Ishikawa (cell line): Measurements from ENCODE around the gene PHF3.

Experiments used
- CEBPB ChIP-seq: IDR thresholded peaks from 2 replicates; pipeline ENCODE4 v1.6.1; 2012
- CREB1 ChIP-seq: IDR thresholded peaks from 2 replicates; pipeline ENCODE4 v1.6.1; 2012; ENCODE audit warnings: low read depth
- EGR1 ChIP-seq: IDR thresholded peaks from 2 replicates; pipeline ENCODE4 v1.6.1; 2012
- EP300 ChIP-seq: IDR thresholded peaks from 2 replicates; pipeline ENCODE4 v1.6.1; 2012; ENCODE audit warnings: borderline replicate concordance
- FOXM1 ChIP-seq: IDR thresholded peaks from 2 replicates; pipeline ENCODE4 v1.6.1; 2012; ENCODE audit warnings: low read depth, borderline replicate concordance
- MAX ChIP-seq: IDR thresholded peaks from 2 replicates; pipeline ENCODE4 v1.6.1; 2012
- NFIC ChIP-seq: IDR thresholded peaks from 2 replicates; pipeline ENCODE4 v1.6.1; 2012
- RAD21 ChIP-seq: IDR thresholded peaks from 2 replicates; pipeline ENCODE4 v1.6.1; 2012; ENCODE audit warnings: low read depth
- REST ChIP-seq: IDR thresholded peaks from 2 replicates; pipeline ENCODE4 v1.6.1; 2012; ENCODE audit warnings: low read depth, mild to moderate bottlenecking
- TAF1 ChIP-seq: IDR thresholded peaks from 2 replicates; pipeline ENCODE4 v1.6.1; 2012; ENCODE audit warnings: low read depth, mild to moderate bottlenecking
- TCF12 ChIP-seq: IDR thresholded peaks from 2 replicates; pipeline ENCODE4 v1.6.1; 2012; ENCODE audit warnings: low read depth
- TEAD4 ChIP-seq: IDR thresholded peaks from 2 replicates; pipeline ENCODE4 v1.6.1; 2012
- USF1 ChIP-seq: IDR thresholded peaks from 2 replicates; pipeline ENCODE4 v1.6.1; 2012
- YY1 ChIP-seq: IDR thresholded peaks from 2 replicates; pipeline ENCODE4 v1.6.1; 2012; ENCODE audit warnings: low read depth
- ZBTB7A ChIP-seq: IDR thresholded peaks from 2 replicates; pipeline ENCODE4 v1.6.1; 2012; ENCODE audit warnings: low read depth

Gene PHF3

GRCh38 chr6:63635588-63636517 lies at the start of gene PHF3:
PHF3 (plus strand) TSS chr6:63635802; CDS start chr6:63646552, 10,750 bp downstream.
- TF ChIP-seq ZBTB7A = peak; percentile 64; the same call in 1 of the 2 replicates
- TF ChIP-seq MAX = peak; percentile 80
- TF ChIP-seq NFIC = no peak; the same call in 1 of the 2 replicates
- no peak for TF ChIP-seq EGR1
- TF ChIP-seq TCF12 = peak; percentile 50; the same call in 1 of the 2 replicates
- TF ChIP-seq RAD21 = no peak
- peak; percentile 98 for TF ChIP-seq CEBPB
- peak; percentile 82 for TF ChIP-seq YY1
- TF ChIP-seq CREB1 = no peak
- TF ChIP-seq USF1 = peak; percentile 96
- peak; percentile 45 for TF ChIP-seq EP300
- no peak for TF ChIP-seq FOXM1
- no peak; the same call in 1 of the 2 replicates for TF ChIP-seq TEAD4
- no peak for TF ChIP-seq REST
- TF ChIP-seq TAF1 = peak; percentile 59

- no peak for TF ChIP-seq REST
- TF ChIP-seq TEAD4 = no peak
- TF ChIP-seq TAF1 = no peak
- no peak for TF ChIP-seq YY1
Observed at GRCh38 chr6:63589952-63590411, 45.6 kb upstream of the PHF3 start.

GRCh38 chr6:63592886-63593285 lies 42.7 kb upstream of the PHF3 start:
- no peak for TF ChIP-seq EP300
- TF ChIP-seq CEBPB = no peak
- TF ChIP-seq TEAD4 = no peak
- no peak for TF ChIP-seq FOXM1
- TF ChIP-seq NFIC = no peak
- TF ChIP-seq MAX = no peak
- no peak for TF ChIP-seq YY1
- no peak for TF ChIP-seq RAD21
- no peak for TF ChIP-seq USF1
- TF ChIP-seq EGR1 = no peak
- no peak for TF ChIP-seq TAF1
- no peak for TF ChIP-seq ZBTB7A

GRCh38 chr6:63597141-63598048 lies 38.2 kb upstream of the PHF3 start:
- TF ChIP-seq NFIC (no peak), TEAD4 (no peak), REST (no peak), USF1 (no peak), RAD21 (no peak), EP300 (no peak), MAX (no peak), CREB1 (no peak), TCF12 (no peak), FOXM1 (no peak), ZBTB7A (no peak), CEBPB (no peak), EGR1 (no peak), YY1 (no peak)
